Stomach (tissue), 4 donors: ENCODE results near the gene SETD1B.

ENCODE experiments used
- EP300 ChIP-seq: sonication (generic); formaldehyde crosslinking; IDR thresholded peaks from one replicate; pipeline ENCODE4 v1.6.1; 2017; ENCODE audit warnings: antibody characterized with exemption
- POLR2A ChIP-seq, 4 donors: fragments of 450-650 bp; IDR thresholded peaks; one replicate each; pipeline ENCODE4 v1.6.1; 2016; ENCODE audit warnings: antibody characterized with exemption in 4 of 4, control low read depth in 2 of 4, mild to moderate bottlenecking in 1 of 4, moderate library complexity in 1 of 4
- POLR2AphosphoS5 ChIP-seq, 3 donors: sonication (generic); formaldehyde crosslinking; IDR thresholded peaks; one replicate each; pipeline ENCODE4 v1.6.1; 2016; ENCODE audit warnings: antibody characterized with exemption in 3 of 3
- TF ChIP-seq, protein P1 (sequence below), 7 experiments: fragments of 450-650 bp in 4 of 7; fragments of 200-600 bp in 3 of 7; sonication (generic) in 3 of 7; IDR thresholded peaks; one replicate each; pipeline ENCODE4 v1.5.1; 2016 to 2019; ENCODE audit warnings: antibody characterized with exemption in 7 of 7, control low read depth in 2 of 7, mild to moderate bottlenecking in 1 of 7

- TF ChIP-seq EP300 = no peak
- TF ChIP-seq, protein P1, sequence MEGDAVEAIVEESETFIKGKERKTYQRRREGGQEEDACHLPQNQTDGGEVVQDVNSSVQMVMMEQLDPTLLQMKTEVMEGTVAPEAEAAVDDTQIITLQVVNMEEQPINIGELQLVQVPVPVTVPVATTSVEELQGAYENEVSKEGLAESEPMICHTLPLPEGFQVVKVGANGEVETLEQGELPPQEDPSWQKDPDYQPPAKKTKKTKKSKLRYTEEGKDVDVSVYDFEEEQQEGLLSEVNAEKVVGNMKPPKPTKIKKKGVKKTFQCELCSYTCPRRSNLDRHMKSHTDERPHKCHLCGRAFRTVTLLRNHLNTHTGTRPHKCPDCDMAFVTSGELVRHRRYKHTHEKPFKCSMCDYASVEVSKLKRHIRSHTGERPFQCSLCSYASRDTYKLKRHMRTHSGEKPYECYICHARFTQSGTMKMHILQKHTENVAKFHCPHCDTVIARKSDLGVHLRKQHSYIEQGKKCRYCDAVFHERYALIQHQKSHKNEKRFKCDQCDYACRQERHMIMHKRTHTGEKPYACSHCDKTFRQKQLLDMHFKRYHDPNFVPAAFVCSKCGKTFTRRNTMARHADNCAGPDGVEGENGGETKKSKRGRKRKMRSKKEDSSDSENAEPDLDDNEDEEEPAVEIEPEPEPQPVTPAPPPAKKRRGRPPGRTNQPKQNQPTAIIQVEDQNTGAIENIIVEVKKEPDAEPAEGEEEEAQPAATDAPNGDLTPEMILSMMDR (IDR thresholded peaks at IDR 0.05) = no peak
- TF ChIP-seq POLR2A (IDR thresholded peaks at IDR 0.05) = no peak
- no peak for TF ChIP-seq POLR2AphosphoS5 (IDR thresholded peaks at IDR 0.05)
Measured at GRCh38 chr12:121813951-121814350, 10.1 kb downstream of the SETD1B start.
